Suprapubic skin (tissue), 4 donors: ENCODE data around the gene TTC6. TPM values are rescaled to one million over a fixed set of nuclear protein-coding genes. Genes with fewer than 3 reads are reported as not detected.

Experiments
- DNase-seq, 2 donors: peaks; one replicate each; pipeline ENCODE4 v3.0.0-alpha.2; 2019; ENCODE audit warnings: low spot score in 2 of 2
- H3K27ac ChIP-seq: fragments of 200-600 bp; sonication (generic); one replicate; pipeline ENCODE4 v1.5.1; 2019
- H3K27me3 ChIP-seq: fragments of 200-600 bp; sonication (generic); one replicate; pipeline ENCODE4 v1.5.1; 2019
- H3K36me3 ChIP-seq: fragments of 200-600 bp; sonication (generic); one replicate; pipeline ENCODE4 v1.5.1; 2019
- H3K4me1 ChIP-seq: fragments of 200-600 bp; sonication (generic); one replicate; pipeline ENCODE4 v1.5.1; 2019
- H3K4me3 ChIP-seq: fragments of 200-600 bp; sonication (generic); one replicate; pipeline ENCODE4 v1.5.1; 2019; ENCODE audit warnings: mild to moderate bottlenecking
- H3K9me3 ChIP-seq: fragments of 200-600 bp; sonication (generic); one replicate; pipeline ENCODE4 v1.5.1; 2019
- CTCF ChIP-seq, 2 donors: fragments of 200-600 bp in 1 of 2; fragments of 450-650 bp in 1 of 2; sonication (generic) in 1 of 2; IDR thresholded peaks; one replicate each; pipeline ENCODE4 v1.5.1; 2016 to 2019; ENCODE audit warnings: antibody characterized with exemption in 2 of 2, mild to moderate bottlenecking in 1 of 2, moderate library complexity in 1 of 2
- EP300 ChIP-seq: sonication (generic); formaldehyde crosslinking; IDR thresholded peaks from one replicate; pipeline ENCODE4 v1.6.1; 2017; ENCODE audit warnings: antibody characterized with exemption
- POLR2A ChIP-seq, 2 donors: fragments of 450-650 bp; IDR thresholded peaks; one replicate each; pipeline ENCODE4 v1.6.1; 2017; ENCODE audit warnings: antibody characterized with exemption in 2 of 2, mild to moderate bottlenecking in 2 of 2, moderate library complexity in 2 of 2
- POLR2AphosphoS5 ChIP-seq, 3 donors: sonication (generic); formaldehyde crosslinking; IDR thresholded peaks; one replicate each; pipeline ENCODE4 v1.6.1; 2017; ENCODE audit warnings: antibody characterized with exemption in 3 of 3
- WGBS: methylation state at CpG from one replicate; pipeline ENCODE4 v1.1.5; 2018; 5-methylcytosine and 5-hydroxymethylcytosine counted together
- total RNA-seq, 4 donors: library from RNA; depleted of rRNA; stranded (reverse); fragments of >200 nt; gene quantifications; one replicate each; pipeline ENCODE4 v1.1.0, GENCODE V29; 2016

The TTC6 gene
- total RNA-seq, 4 donors from 2014 or later: 0.18 to 9.5 (median 1.1) TPM

DNA sequence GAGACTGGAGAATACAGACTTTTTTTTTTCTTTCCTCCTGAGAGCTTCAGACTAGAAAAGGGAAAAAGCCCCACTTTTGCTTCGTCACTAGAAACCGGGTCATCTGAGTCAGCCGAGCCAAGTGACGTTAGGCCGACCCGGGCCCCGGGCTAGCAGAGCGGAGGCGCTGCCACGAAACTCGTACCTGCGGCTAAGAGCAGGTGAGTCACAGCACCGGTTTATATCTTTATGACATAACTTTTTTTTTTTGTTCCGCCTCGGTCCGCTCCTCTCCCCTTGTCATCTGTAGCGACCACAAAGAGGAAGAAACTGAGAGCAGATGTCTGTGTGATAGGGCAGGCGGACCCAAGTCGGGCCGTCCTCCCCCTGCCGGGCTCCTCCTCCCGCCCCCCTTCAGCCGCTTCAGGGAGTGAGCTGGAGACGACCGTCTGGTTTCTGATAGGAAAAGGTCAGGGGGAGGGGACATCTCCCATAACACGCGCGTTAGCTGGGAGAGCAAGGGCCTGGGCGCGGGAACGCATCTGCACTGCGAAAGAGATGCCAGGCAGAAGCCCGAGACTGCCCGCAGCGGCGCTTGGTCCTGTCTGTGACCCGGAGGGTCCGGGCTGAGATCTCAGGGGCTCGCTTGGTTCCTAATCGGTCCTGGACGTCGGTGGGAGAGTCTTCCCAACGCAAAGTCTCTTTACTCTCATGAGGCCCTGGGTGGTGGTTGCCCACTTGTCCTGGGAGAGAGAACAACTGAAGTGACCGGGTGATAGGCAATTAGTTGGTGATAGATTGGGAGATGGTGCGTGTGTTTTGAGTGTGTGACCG lies 586 bp downstream of the TTC6 start:
- Histone ChIP-seq H3K9me3 (no peaks in the 10 kb centered on the region), H3K27ac (no peak overlapping the region), H3K4me1 (peaks cover 59% of the 10 kb centered on the region), H3K4me3 (peak overlapping the region; percentile 52), H3K36me3 (no peaks in the 10 kb centered on the region), H3K27me3 (peaks cover 96% of the 10 kb centered on the region)
- WGBS: 4% methylated on average over 44 of the region's 46 CpGs
- no peak for TF ChIP-seq POLR2A (IDR thresholded peaks at IDR 0.05)
- no peak for TF ChIP-seq POLR2AphosphoS5 (IDR thresholded peaks at IDR 0.05)
- no peak for TF ChIP-seq EP300
- TF ChIP-seq CTCF (IDR thresholded peaks at IDR 0.05): no peak
- no peak for DNase-seq

- peaks cover 51% of the 10 kb centered on the region for H3K4me1 ChIP-seq
- no peaks in the 10 kb centered on the region for H3K9me3 ChIP-seq
- H3K27ac ChIP-seq: no peak overlapping the region
- no peak overlapping the region for H3K4me3 ChIP-seq
- whole genome bisulfite sequencing: 20% methylated on average over 7 of the region's 7 CpGs
- peaks cover 96% of the 10 kb centered on the region for H3K27me3 ChIP-seq
- TF ChIP-seq CTCF (IDR thresholded peaks at IDR 0.05) (no peak), EP300 (no peak), POLR2AphosphoS5 (IDR thresholded peaks at IDR 0.05) (no peak), POLR2A (IDR thresholded peaks at IDR 0.05) (no peak)
- H3K36me3 ChIP-seq: no peaks in the 10 kb centered on the region
- no peak for DNase-seq
These were observed 1.5 kb downstream of the TTC6 start for GRCh38 chr14:37596790-37597472.

DNA sequence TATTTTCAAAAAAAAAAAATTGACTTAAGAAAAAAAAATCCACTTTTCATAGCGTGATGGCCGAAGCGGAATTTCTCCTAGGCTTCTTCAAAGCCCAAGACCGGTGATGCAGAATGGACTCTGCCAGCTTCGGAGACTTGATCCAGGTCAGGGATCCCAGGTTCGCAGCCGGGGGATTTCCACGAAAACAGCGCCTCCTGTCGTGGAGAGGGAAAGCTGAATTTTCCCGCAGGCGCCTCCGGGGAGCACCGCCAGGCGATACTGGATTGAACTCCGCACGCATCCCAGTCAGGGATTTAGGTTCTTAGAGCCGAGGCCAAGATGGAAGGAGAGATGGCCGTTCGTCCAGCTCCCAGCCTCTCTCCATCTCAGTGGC lies 2.1 kb downstream of the TTC6 start:
- peak in 1 of 2 donors; percentile 61 for DNase-seq
- H3K27me3 ChIP-seq: peaks cover 96% of the 10 kb centered on the region
- peaks cover 47% of the 10 kb centered on the region for H3K4me1 ChIP-seq
- no peaks in the 10 kb centered on the region for H3K36me3 ChIP-seq
- peak in 1 of 2 donors; percentile 11 for TF ChIP-seq CTCF (IDR thresholded peaks at IDR 0.05)
- TF ChIP-seq POLR2A (IDR thresholded peaks at IDR 0.05): no peak
- no peak for TF ChIP-seq EP300
- no peak for TF ChIP-seq POLR2AphosphoS5 (IDR thresholded peaks at IDR 0.05)
- no peak overlapping the region for H3K27ac ChIP-seq
- no peak overlapping the region for H3K4me3 ChIP-seq
- 13% methylated on average over 19 of the region's 20 CpGs for WGBS
- H3K9me3 ChIP-seq: no peaks in the 10 kb centered on the region

GRCh38 chr14:37597914-37598746 lies 2.7 kb downstream of the TTC6 start:
- Histone ChIP-seq H3K9me3 (no peaks in the 10 kb centered on the region), H3K27ac (no peak overlapping the region), H3K27me3 (peaks cover 96% of the 10 kb centered on the region), H3K4me3 (peak overlapping the region; percentile 35), H3K4me1 (peaks cover 47% of the 10 kb centered on the region), H3K36me3 (no peaks in the 10 kb centered on the region)
- DNase-seq: peak in 1 of 2 donors; percentile 60
- no peak for TF ChIP-seq EP300
- TF ChIP-seq POLR2AphosphoS5 (IDR thresholded peaks at IDR 0.05): no peak
- no peak for TF ChIP-seq POLR2A (IDR thresholded peaks at IDR 0.05)
- TF ChIP-seq CTCF (IDR thresholded peaks at IDR 0.05): no peak
- WGBS: 11% methylated on average over 36 of the region's 50 CpGs
